ENCODE data around the gene SYK. TPM values are rescaled to one million over a fixed set of nuclear protein-coding genes. Genes with fewer than 3 reads are reported as not detected.

SYK gene
- total RNA-seq: 1.6 TPM

GRCh38 chr9:90801241-90801972 is at the start of gene SYK:
SYK (plus strand) TSS chr9:90801819; CDS start chr9:90843899, 42,080 bp downstream.

Other genes with a start within 250 kb of the SYK start
- gene DIRAS2, start 159.0 kb upstream of the SYK start, total RNA-seq: 28.5 TPM